KMS-11 (cell line): ENCODE data around the gene KL.

Experiments
- H2AFZ ChIP-seq: fragments of 200-600 bp; sonication (generic); 2 replicates; pipeline ENCODE4 v1.6.1; 2016; ENCODE audit warnings: antibody characterized with exemption, mixed run types, low read depth
- H3K27ac ChIP-seq: fragments of 200-600 bp; sonication (generic); 2 replicates; pipeline ENCODE4 v1.6.1; 2016; ENCODE audit warnings: mild to moderate bottlenecking, mixed run types
- H3K27me3 ChIP-seq: fragments of 200-600 bp; sonication (generic); 2 replicates; pipeline ENCODE4 v1.6.1; 2017; ENCODE audit warnings: mild to moderate bottlenecking, low read depth, mixed run types, moderate library complexity; ENCODE audit not compliant: insufficient read depth
- H3K36me3 ChIP-seq: fragments of 200-600 bp; sonication (generic); 2 replicates; pipeline ENCODE4 v1.6.1; 2017; ENCODE audit warnings: mild to moderate bottlenecking, mixed run types; ENCODE audit not compliant: insufficient read depth
- H3K4me1 ChIP-seq: fragments of 200-600 bp; sonication (generic); 2 replicates; pipeline ENCODE4 v1.6.1; 2016; ENCODE audit warnings: mild to moderate bottlenecking, low read depth, mixed run types; ENCODE audit not compliant: poor library complexity, severe bottlenecking
- H3K4me2 ChIP-seq: fragments of 200-600 bp; sonication (generic); 2 replicates; pipeline ENCODE4 v1.7.0; 2016; ENCODE audit warnings: mild to moderate bottlenecking, mixed run types
- H3K4me3 ChIP-seq: fragments of 200-600 bp; sonication (generic); IDR thresholded peaks from 2 replicates; pipeline ENCODE4 v1.6.1; 2017; ENCODE audit warnings: low read depth, low read length, mixed read lengths; ENCODE audit not compliant: insufficient read depth
- H3K79me2 ChIP-seq: fragments of 200-600 bp; sonication (generic); 2 replicates; pipeline ENCODE4 v1.6.1; 2016; ENCODE audit warnings: low read depth, mixed run types; ENCODE audit not compliant: insufficient read depth
- H3K9ac ChIP-seq: fragments of 200-600 bp; sonication (generic); 2 replicates; pipeline ENCODE4 v1.6.1; 2016; ENCODE audit warnings: mild to moderate bottlenecking, mixed run types
- H4K20me1 ChIP-seq: fragments of 200-600 bp; sonication (generic); 2 replicates; pipeline ENCODE4 v1.6.1; 2016; ENCODE audit warnings: mild to moderate bottlenecking, mixed run types; ENCODE audit not compliant: insufficient read depth
- CTCF ChIP-seq: fragments of 200-600 bp; sonication (generic); conservative IDR thresholded peaks from 2 replicates; pipeline ENCODE4 v1.6.1; 2017; ENCODE audit warnings: low read depth, mild to moderate bottlenecking, antibody characterized with exemption, low read length, moderate library complexity, mixed read lengths

Gene KL

GRCh38 chr13:33032037-33032625 lies 15.9 kb downstream of the KL start:
- Histone ChIP-seq H3K36me3 (no peaks in the 10 kb centered on the region), H3K4me2 (no peak overlapping the region), H3K27me3 (no peaks in the 10 kb centered on the region), H3K79me2 (no peaks in the 10 kb centered on the region), H4K20me1 (no peaks in the 10 kb centered on the region), H3K27ac (no peak overlapping the region), H2AFZ (no peak overlapping the region), H3K4me3 (no peak overlapping the region), H3K9ac (no peak overlapping the region), H3K4me1 (no peaks in the 10 kb centered on the region)
- no peak for TF ChIP-seq CTCF

- no peak overlapping the region for H3K27ac ChIP-seq
- H3K4me1 ChIP-seq, result no peaks in the 10 kb centered on the region
- H3K4me3 ChIP-seq, result no peak overlapping the region
- no peaks in the 10 kb centered on the region for H3K79me2 ChIP-seq
- no peaks in the 10 kb centered on the region for H4K20me1 ChIP-seq
- no peaks in the 10 kb centered on the region for H3K36me3 ChIP-seq
- no peaks in the 10 kb centered on the region for H3K27me3 ChIP-seq
- no peak overlapping the region for H2AFZ ChIP-seq
- no peak for TF ChIP-seq CTCF
- no peak overlapping the region for H3K4me2 ChIP-seq
- H3K9ac ChIP-seq, result no peak overlapping the region
Observed at GRCh38 chr13:33033051-33033812, 17.0 kb downstream of the KL start.

GRCh38 chr13:33033986-33034385 lies 17.8 kb downstream of the KL start:
- no peak overlapping the region for H3K9ac ChIP-seq
- no peaks in the 10 kb centered on the region for H3K36me3 ChIP-seq
- TF ChIP-seq CTCF, result no peak
- H4K20me1 ChIP-seq, result no peaks in the 10 kb centered on the region
- no peaks in the 10 kb centered on the region for H3K27me3 ChIP-seq
- no peak overlapping the region for H3K4me2 ChIP-seq
- no peaks in the 10 kb centered on the region for H3K4me1 ChIP-seq
- H3K4me3 ChIP-seq, result no peak overlapping the region
- no peak overlapping the region for H2AFZ ChIP-seq
- H3K27ac ChIP-seq, result no peak overlapping the region
- H3K79me2 ChIP-seq, result no peaks in the 10 kb centered on the region

DNA sequence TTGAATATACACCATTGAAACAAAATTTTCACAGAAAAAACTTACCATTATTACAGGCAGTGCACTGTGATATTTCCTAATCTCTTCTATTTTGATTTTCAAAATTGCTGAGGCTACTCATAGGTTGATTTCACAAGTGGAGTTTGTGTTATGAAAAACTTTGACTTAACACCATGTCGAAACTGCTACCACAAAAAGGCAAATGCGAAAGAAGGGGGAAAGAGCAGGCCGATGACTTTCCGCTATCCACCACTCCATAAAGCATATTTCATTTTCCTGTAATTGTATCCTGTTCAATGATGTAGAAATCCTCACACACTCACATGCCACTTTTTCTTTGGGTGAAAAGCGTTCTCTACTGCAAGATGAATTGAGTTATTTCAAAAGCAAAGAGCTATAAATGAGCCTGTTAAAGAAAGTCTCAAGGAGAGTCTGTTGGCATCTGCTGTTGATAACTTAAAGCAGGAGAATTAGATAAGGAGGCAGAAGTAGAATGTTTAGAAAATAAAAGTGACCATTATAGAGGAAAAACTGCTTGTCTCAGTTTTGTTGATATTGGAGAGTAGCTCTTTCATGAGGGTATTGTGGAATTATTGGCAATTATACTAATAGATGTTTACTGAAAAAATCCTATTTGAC lies 18.8 kb downstream of the KL start:
- no peak overlapping the region for H3K27ac ChIP-seq
- H4K20me1 ChIP-seq, result no peaks in the 10 kb centered on the region
- H2AFZ ChIP-seq, result no peak overlapping the region
- no peak overlapping the region for H3K9ac ChIP-seq
- no peaks in the 10 kb centered on the region for H3K79me2 ChIP-seq
- no peak for TF ChIP-seq CTCF
- H3K4me1 ChIP-seq, result no peaks in the 10 kb centered on the region
- H3K36me3 ChIP-seq, result no peaks in the 10 kb centered on the region
- no peaks in the 10 kb centered on the region for H3K27me3 ChIP-seq
- no peak overlapping the region for H3K4me3 ChIP-seq
- no peak overlapping the region for H3K4me2 ChIP-seq
